Smooth muscle cell (in vitro differentiated cells): Measurements from ENCODE around the gene MEIS1. TPM values are rescaled to one million over a fixed set of nuclear protein-coding genes. Genes with fewer than 3 reads are reported as not detected.

ENCODE experiments used
- DNase-seq: peaks from one replicate; lab custom pipeline; 2025; ENCODE audit not compliant: unreplicated experiment; lab: John Stamatoyannopoulos, UW
- H2AFZ ChIP-seq: fragments of 200-600 bp; sonication (generic); 2 replicates; pipeline ENCODE4 v1.6.0; 2016; ENCODE audit warnings: antibody characterized with exemption, low read depth, mild to moderate bottlenecking
- H3F3A ChIP-seq: fragments of 200-600 bp; sonication (generic); 2 replicates; pipeline ENCODE4 v1.6.0; 2017; ENCODE audit warnings: antibody characterized with exemption, low read depth
- H3K27ac ChIP-seq: fragments of 200-600 bp; sonication (generic); 2 replicates; pipeline ENCODE4 v1.5.1; 2016; ENCODE audit warnings: low read depth, mild to moderate bottlenecking
- H3K27me3 ChIP-seq: fragments of 200-600 bp; sonication (generic); 2 replicates; pipeline ENCODE4 v1.6.1; 2016; ENCODE audit warnings: low read depth, mild to moderate bottlenecking
- H3K36me3 ChIP-seq: fragments of 200-600 bp; sonication (generic); 2 replicates; pipeline ENCODE4 v1.5.1; 2016; ENCODE audit warnings: low read depth
- H3K4me1 ChIP-seq: fragments of 200-600 bp; sonication (generic); 2 replicates; pipeline ENCODE4 v1.5.1; 2016; ENCODE audit warnings: low read depth
- H3K4me2 ChIP-seq: fragments of 200-600 bp; sonication (generic); 2 replicates; pipeline ENCODE4 v1.6.0; 2016; ENCODE audit warnings: mild to moderate bottlenecking
- H3K4me3 ChIP-seq: fragments of 200-600 bp; sonication (generic); 2 replicates; pipeline ENCODE4 v1.5.1; 2016; ENCODE audit warnings: mild to moderate bottlenecking
- H3K79me2 ChIP-seq: fragments of 200-600 bp; sonication (generic); 2 replicates; pipeline ENCODE4 v1.6.0; 2016; ENCODE audit warnings: low read depth, mild to moderate bottlenecking
- H3K9ac ChIP-seq: fragments of 200-600 bp; sonication (generic); 2 replicates; pipeline ENCODE4 v1.6.0; 2016; ENCODE audit warnings: low read depth
- H3K9me3 ChIP-seq: fragments of 200-600 bp; sonication (generic); replicated peaks from 2 replicates; pipeline ENCODE4 v1.5.1; 2016; ENCODE audit warnings: low read depth
- H4K20me1 ChIP-seq: fragments of 200-600 bp; sonication (generic); 2 replicates; pipeline ENCODE4 v1.6.0; 2016; ENCODE audit warnings: low read depth
- CTCF ChIP-seq: fragments of 200-600 bp; sonication (generic); IDR thresholded peaks from 2 replicates; pipeline ENCODE4 v1.5.1; 2017; ENCODE audit warnings: borderline replicate concordance, mild to moderate bottlenecking, antibody characterized with exemption; ENCODE audit not compliant: insufficient read depth, poor library complexity, severe bottlenecking
- WGBS: methylation state at CpG from one replicate; pipeline ENCODE4 v1.1.7; 2016; ENCODE audit warnings: low lambda C conversion rate; 5-methylcytosine and 5-hydroxymethylcytosine counted together
- polyA plus RNA-seq: library from polyadenylated mRNA; unstranded; fragments of >200 nt; fragmentation: Nextera tagmentation; extraction: Ambion mirVana; gene quantifications from 2 replicates; pipeline ENCODE4 v1.2.1, GENCODE V29; 2016
- total RNA-seq: library from RNA; depleted of rRNA; stranded (reverse); fragments of >200 nt; gene quantifications from 2 replicates; pipeline ENCODE4 v1.2.3, GENCODE V29; 2014

The MEIS1 gene
- total and polyA plus RNA-seq, 2 experiments from 2014 or later: 15.6 to 15.8 TPM

- no peaks in the 10 kb centered on the region for H4K20me1 ChIP-seq
Observed at GRCh38 chr2:66427300-66427699, 7.6 kb upstream of the MEIS1 start.

GRCh38 chr2:66428986-66429612 is 5.8 kb upstream of the MEIS1 start:
- Histone ChIP-seq H3K4me3 (no peak overlapping the region), H3K27ac (no peak overlapping the region), H2AFZ (no peak overlapping the region), H3K9ac (no peak overlapping the region), H3K9me3 (no peaks in the 10 kb centered on the region), H3F3A (peaks cover 11% of the 10 kb centered on the region), H3K79me2 (no peaks in the 10 kb centered on the region), H4K20me1 (no peaks in the 10 kb centered on the region), H3K4me2 (no peak overlapping the region), H3K36me3 (no peaks in the 10 kb centered on the region), H3K4me1 (peaks cover 23% of the 10 kb centered on the region), H3K27me3 (peaks cover 11% of the 10 kb centered on the region)
- peak; percentile 86 for TF ChIP-seq CTCF
- WGBS: 17% methylated on average over 5 of the region's 5 CpGs
- DNase-seq: no peak

More at GRCh38 chr2:66427300-66427699, 7.6 kb upstream of the MEIS1 start:
- no peak overlapping the region for H3K27ac ChIP-seq
- peaks cover 11% of the 10 kb centered on the region for H3F3A ChIP-seq
- H3K9ac ChIP-seq: no peak overlapping the region
- WGBS: 15% methylated on average over 9 of the region's 9 CpGs
- TF ChIP-seq CTCF: no peak
- H3K36me3 ChIP-seq: no peaks in the 10 kb centered on the region
- peak overlapping the region; percentile 83 for H3K4me2 ChIP-seq
- H3K9me3 ChIP-seq: no peaks in the 10 kb centered on the region
- peaks cover 23% of the 10 kb centered on the region for H3K4me1 ChIP-seq
- H3K27me3 ChIP-seq: peaks cover 11% of the 10 kb centered on the region
- H3K79me2 ChIP-seq: no peaks in the 10 kb centered on the region
- peak overlapping the region; percentile 43 for H3K4me3 ChIP-seq
- no peak for DNase-seq
- H2AFZ ChIP-seq: no peak overlapping the region

- H3K36me3 ChIP-seq: no peaks in the 10 kb centered on the region
- peaks cover 11% of the 10 kb centered on the region for H3K27me3 ChIP-seq
- H3K9me3 ChIP-seq: no peaks in the 10 kb centered on the region
- H3K9ac ChIP-seq: no peak overlapping the region
- H2AFZ ChIP-seq: peak overlapping the region; percentile 59
- no peak overlapping the region for H3K27ac ChIP-seq
- TF ChIP-seq CTCF: no peak
- no peak for DNase-seq
- H3K4me1 ChIP-seq: peaks cover 23% of the 10 kb centered on the region
- no peaks in the 10 kb centered on the region for H3K79me2 ChIP-seq
- H4K20me1 ChIP-seq: no peaks in the 10 kb centered on the region
- peaks cover 11% of the 10 kb centered on the region for H3F3A ChIP-seq
- no peak overlapping the region for H3K4me2 ChIP-seq
- H3K4me3 ChIP-seq: peak overlapping the region; percentile 1
Observed at GRCh38 chr2:66429693-66430504, 5.0 kb upstream of the MEIS1 start.
